HTR-8/SVneo (cell line): Measurements from ENCODE around the gene SGK1.
"Not testable (repeated sequence)": the region's sequence is repeated elsewhere in the genome, so short reads cannot be mapped to it uniquely, and the experiment has no call there.

Experiments
- DNase-seq: peaks from one replicate; pipeline ENCODE4 v3.0.0; 2011; ENCODE audit warnings: low spot score, mixed read lengths; ENCODE audit not compliant: insufficient read length
- FAIRE-seq: peaks from 2 replicates; lab custom pipeline; 2011; peaks lifted over from hg19 to GRCh38; lab: Jason Lieb, UNC

The SGK1 gene

DNA sequence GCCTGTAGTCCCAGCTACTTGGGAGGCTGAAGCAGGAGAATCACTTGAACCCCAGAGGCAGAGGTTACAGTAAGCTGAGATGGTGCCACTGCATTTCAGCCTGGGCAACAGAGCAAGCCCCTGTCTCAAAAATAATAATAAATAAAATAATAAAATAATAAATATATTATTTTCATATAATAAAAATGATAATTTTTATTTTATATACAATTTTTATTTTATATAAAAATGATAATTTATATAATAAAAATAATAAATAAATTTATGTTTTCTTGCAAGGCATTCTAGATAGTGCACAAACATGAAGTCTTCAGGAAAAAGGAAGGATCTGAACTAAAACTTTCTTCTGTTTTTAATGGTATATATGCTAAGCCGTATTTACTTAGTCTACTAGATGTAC lies 12.6 kb upstream of the SGK1 start:
- DNase-seq = no peak
- no peak for FAIRE-seq

GRCh38 chr6:134328792-134329191 lies 10.9 kb upstream of the SGK1 start:
- DNase-seq (no peak), FAIRE-seq (no peak)

GRCh38 chr6:134328138-134328537 lies 10.2 kb upstream of the SGK1 start:
- no peak for DNase-seq
- no peak for FAIRE-seq

GRCh38 chr6:134326192-134326591 lies 8.3 kb upstream of the SGK1 start:
- DNase-seq = not testable (repeated sequence)

GRCh38 chr6:134324766-134325165 lies 6.9 kb upstream of the SGK1 start:
- FAIRE-seq (no peak), DNase-seq (no peak)

More at GRCh38 chr6:134326192-134326591, 8.3 kb upstream of the SGK1 start:
- not testable (repeated sequence) for FAIRE-seq

DNA sequence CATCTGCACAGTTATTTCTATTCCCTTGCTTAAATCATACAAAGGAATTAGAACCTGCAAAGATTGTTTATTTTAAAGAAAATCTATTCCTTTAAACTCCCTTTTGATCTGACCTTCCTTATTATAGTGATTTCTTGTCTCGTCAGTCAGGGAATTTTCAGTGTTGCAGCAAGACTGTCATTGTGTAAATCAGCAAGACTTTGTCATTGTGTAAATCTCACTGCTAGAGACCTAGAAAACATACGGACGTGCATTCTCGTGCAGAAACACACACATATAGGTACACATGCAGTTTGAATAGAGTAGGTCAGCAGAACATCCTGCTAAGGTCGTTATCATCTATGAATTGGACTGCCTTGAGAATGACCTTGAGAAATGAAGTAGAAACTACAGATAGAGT lies 6.2 kb upstream of the SGK1 start:
- FAIRE-seq (no peak), DNase-seq (no peak)

DNA sequence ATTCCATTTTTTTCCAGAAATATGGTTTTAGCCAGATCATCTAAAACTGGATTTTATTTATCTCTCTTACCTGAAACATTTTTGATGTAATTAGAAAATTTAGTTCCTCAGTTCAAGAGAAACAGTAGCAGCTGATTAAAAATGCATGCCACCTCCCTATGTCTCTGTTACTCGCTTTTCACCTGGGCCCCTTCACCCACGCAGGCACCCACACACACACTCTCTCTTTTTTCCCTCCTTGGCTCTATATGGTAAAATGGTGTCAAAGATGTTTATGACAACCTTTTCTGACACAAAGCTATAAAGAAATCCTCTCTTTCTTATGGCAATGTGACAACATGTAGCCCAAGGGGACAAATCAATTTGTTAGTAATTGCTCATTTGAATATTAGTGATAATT lies 5.8 kb upstream of the SGK1 start:
- no peak for DNase-seq
- no peak for FAIRE-seq

DNA sequence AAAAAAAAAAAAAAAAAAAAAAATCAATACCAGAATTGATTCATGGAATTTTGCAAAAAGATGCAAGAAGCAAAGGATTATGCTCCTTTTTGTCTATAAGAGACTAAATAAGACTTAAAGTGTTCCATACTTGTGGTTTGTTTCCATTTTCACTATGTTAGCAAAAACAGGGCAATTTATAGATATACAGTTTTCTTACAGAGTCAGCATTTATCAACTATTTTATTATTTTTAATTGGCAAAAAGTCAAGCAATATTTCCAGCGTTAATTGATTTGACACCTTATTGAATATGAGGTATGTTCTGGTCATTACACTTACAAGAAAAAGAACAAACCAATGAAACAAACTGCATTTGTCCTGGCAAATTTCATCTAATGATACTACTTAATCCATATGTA lies 5.4 kb upstream of the SGK1 start:
- no peak for DNase-seq
- FAIRE-seq = no peak

GRCh38 chr6:134322216-134322615 lies 4.3 kb upstream of the SGK1 start:
- FAIRE-seq = no peak
- no peak for DNase-seq

DNA sequence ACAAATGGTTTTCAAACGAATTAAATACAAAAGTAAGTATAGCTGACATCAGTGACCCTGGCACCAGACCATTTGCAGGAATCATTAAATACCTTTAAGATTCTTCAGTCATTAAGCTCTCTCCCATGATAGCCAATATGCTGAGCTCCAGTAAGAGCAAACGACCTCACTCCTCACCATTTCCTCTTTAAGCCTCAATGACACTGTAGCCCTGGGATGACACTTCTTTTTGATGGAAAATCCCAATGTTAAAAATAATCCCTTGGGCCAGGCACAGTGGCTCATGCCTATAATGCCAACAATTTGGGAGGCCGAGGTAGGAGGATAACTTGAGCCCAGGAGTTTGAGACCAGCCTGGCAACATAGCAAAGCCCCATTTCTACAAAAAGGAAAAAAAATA lies 3.3 kb upstream of the SGK1 start:
- no peak for FAIRE-seq
- no peak for DNase-seq

DNA sequence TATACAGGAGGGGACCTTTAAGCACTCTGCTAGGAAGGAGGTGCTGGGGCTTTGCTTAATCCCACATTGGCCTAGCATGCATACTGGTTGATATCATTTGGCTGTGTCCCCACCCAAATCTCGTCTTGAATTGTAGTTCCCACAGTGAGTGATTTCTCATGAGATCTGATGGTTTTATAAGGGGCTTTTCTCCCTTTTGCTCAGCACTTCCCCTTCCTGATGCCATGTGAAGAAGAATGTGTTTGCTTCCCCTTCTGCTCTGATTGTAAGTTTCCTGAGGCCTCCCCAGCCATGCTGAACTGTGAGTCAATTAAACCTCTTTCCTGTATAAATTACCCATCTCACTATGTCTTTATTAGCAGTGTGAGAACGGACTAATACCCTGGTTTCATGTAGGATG lies 1.8 kb upstream of the SGK1 start:
- FAIRE-seq, DNase-seq: not testable (repeated sequence)

- FAIRE-seq = no peak
- DNase-seq = no peak
These were observed 1.0 kb upstream of the SGK1 start for GRCh38 chr6:134318974-134319281.

DNA sequence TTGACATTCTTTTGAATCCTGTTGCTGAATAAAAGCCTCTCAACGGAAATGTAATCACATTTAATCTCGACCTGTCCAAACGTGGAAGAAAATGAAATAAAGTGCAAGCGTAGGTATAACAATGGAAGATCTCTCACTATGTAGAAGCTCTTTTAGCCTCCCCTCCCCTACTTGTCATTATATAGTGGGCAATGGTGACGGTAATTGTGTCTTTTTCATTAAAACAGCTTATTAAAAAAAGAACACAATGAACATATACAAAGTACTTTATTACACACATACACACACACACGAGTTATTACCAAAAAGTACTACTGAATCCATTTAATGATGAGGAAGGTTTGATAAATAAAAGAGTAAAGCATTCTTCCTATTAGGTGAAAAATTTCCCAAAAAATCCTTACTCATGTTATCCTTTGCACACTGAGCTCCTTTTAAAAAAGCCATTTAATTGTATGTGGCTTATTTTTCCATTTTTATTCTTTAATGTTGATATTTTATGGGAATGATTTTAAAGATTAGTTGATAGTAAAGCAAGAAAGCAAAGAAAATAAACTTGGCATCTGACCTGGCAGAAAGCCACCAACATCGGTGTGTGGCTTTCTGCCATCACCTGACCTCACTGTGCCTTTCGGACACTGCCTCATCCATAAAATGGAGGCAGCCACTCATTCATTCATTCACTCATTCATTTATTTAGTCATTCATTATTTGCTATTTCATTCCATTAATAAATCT lies 493 bp upstream of the SGK1 start:
- DNase-seq = no peak

GRCh38 chr6:134316733-134317431 lies 1.0 kb downstream of the SGK1 start:
- DNase-seq = no peak
- FAIRE-seq = no peak

More for the DNA sequence above, 493 bp upstream of the SGK1 start:
- FAIRE-seq = no peak

GRCh38 chr6:134315974-134316441 lies 1.9 kb downstream of the SGK1 start:
- no peak for DNase-seq
- no peak for FAIRE-seq

- no peak for DNase-seq
- no peak for FAIRE-seq
These were observed 2.7 kb downstream of the SGK1 start for GRCh38 chr6:134315189-134315588.

DNA sequence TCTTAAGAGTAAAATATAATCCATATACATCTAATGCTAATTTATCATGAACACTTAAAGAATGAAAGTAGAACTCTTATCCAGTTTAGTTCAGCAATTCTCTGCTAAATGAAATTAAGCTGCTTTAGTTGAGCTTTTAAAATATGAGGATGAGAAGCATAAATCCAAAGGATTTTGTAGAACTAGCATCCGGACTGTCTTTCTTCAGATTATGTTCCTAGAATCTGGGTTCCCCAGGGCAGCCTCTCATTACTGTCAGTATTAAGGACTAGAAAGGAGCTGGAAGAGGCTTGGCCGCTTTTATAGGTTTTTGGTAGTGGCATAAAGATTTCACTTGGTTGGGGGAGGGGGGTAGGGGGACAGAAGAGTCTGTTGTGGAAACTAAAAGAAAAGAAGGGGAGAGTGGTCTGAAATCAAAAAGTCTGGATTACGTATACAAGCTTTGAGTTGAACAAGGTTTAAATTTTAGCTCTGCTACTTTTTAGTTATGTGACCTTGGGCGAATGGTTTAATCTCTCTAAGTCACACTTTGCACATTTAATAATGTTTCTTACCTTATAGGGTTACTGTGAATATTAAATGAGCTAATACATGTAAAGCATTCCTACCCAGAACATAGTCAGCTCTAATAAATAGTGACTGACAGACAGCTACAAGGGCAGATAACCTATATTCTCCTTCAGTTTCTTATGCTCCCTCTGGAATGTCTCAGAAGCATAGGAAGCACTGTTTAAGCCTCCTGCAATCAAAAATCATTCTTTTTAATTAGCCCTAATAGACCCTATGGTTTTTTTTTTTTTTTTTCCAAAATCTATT lies 3.7 kb downstream of the SGK1 start:
- DNase-seq = no peak

DNA sequence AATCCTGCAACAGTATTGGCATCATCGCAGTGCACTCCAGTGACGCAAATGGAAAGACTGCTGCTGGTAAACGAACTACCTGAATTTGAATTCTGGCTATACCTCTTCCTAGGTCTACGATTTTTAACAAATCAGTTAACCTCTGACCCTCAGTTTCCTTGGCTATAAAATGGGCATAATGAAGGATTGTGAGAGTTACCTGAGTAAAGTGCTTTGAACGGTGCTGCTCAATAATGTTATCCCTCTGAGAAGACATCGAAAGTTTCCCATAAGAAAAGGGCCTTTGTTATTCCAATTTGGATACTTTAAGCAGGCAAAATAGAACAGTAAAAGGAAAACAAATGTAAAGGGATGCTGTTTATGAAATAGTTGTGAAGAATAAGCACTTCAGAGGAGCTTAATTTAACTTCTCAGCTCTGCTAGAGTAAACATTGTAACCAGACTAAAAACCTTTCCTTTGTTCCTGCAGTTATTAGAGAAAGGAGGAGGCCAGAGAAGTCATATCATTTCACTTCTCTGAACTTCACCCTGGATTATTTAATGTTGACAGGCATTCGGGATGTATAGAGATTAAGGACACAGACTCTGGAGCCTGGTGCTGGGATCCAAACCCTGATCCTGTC lies 5.8 kb downstream of the SGK1 start:
- FAIRE-seq = no peak
- no peak for DNase-seq

More for the DNA sequence above, 3.7 kb downstream of the SGK1 start:
- no peak for FAIRE-seq

GRCh38 chr6:134310817-134311216 lies 7.1 kb downstream of the SGK1 start:
- DNase-seq = no peak
- FAIRE-seq = no peak

GRCh38 chr6:134309983-134310605 lies 7.8 kb downstream of the SGK1 start:
- FAIRE-seq = no peak
- no peak for DNase-seq
